AG04450 (cell line): ENCODE results near the gene TM4SF4. TPM values are rescaled to one million over a fixed set of nuclear protein-coding genes. Genes with fewer than 3 reads are reported as not detected.

ENCODE experiments used
- CTCF ChIA-PET: fragments of 300-600, 350-600 bp; formaldehyde crosslinking; extraction: SDS; loops from one replicate; lab custom pipeline; 2022; ENCODE audit warnings: antibody characterized with exemption, inconsistent platforms; lab: Charles Lee
- POLR2A ChIA-PET: fragments of 350-600 bp; formaldehyde crosslinking; extraction: SDS; loops from one replicate; lab custom pipeline; 2021; ENCODE audit warnings: antibody characterized with exemption, inconsistent platforms; lab: Yijun Ruan, JAX
- DNase-seq: peaks from one replicate; pipeline ENCODE4 v3.0.0-alpha.2; 2011; ENCODE audit warnings: low read depth, low spot score
- H3K27ac ChIP-seq: one replicate; pipeline ENCODE4 v1.5.1; 2012; ENCODE audit warnings: low read depth, low read length, control low read depth
- H3K27me3 ChIP-seq: one replicate; pipeline ENCODE4 v1.6.0; 2012; ENCODE audit warnings: low read length; ENCODE audit not compliant: control insufficient read depth, insufficient read depth
- H3K4me3 ChIP-seq: 2 replicates; pipeline ENCODE4 v1.5.1; 2011; ENCODE audit warnings: mild to moderate bottlenecking, low read depth, low read length, control low read depth
- H3K9me3 ChIP-seq: 2 replicates; pipeline ENCODE4 v1.5.1; 2012; ENCODE audit warnings: low read length; ENCODE audit not compliant: control insufficient read depth, insufficient read depth
- polyA plus RNA-seq: library from polyadenylated mRNA; depleted of rRNA; stranded (reverse); fragments of >200 nt; gene quantifications from 2 replicates; pipeline ENCODE4 v1.2.3, GENCODE V29; 2011
- TF ChIP-seq, protein P1 (sequence below): IDR thresholded peaks from 2 replicates; pipeline ENCODE4 v1.5.1; 2011; ENCODE audit warnings: low read depth, low read length, control low read depth, inconsistent platforms

Gene TM4SF4
- polyA plus RNA-seq, 1 experiment = 0.32 TPM

- no peak overlapping the region for H3K4me3 ChIP-seq
- TF ChIP-seq, protein P1, sequence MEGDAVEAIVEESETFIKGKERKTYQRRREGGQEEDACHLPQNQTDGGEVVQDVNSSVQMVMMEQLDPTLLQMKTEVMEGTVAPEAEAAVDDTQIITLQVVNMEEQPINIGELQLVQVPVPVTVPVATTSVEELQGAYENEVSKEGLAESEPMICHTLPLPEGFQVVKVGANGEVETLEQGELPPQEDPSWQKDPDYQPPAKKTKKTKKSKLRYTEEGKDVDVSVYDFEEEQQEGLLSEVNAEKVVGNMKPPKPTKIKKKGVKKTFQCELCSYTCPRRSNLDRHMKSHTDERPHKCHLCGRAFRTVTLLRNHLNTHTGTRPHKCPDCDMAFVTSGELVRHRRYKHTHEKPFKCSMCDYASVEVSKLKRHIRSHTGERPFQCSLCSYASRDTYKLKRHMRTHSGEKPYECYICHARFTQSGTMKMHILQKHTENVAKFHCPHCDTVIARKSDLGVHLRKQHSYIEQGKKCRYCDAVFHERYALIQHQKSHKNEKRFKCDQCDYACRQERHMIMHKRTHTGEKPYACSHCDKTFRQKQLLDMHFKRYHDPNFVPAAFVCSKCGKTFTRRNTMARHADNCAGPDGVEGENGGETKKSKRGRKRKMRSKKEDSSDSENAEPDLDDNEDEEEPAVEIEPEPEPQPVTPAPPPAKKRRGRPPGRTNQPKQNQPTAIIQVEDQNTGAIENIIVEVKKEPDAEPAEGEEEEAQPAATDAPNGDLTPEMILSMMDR = no peak
- CTCF ChIA-PET = interaction anchor here (0.5 to 1.6 kb wide), 5 partner anchors 17 to 311 kb away, joined by 3 to 7 read pairs (median 6); no protein-coding TSS in a partner anchor
- H3K27me3 ChIP-seq = no peaks in the 10 kb centered on the region
- no peaks in the 10 kb centered on the region for H3K9me3 ChIP-seq
- H3K27ac ChIP-seq = no peak overlapping the region
- no peak for DNase-seq
- POLR2A ChIA-PET = interaction anchor here (1.4 kb wide), 1 partner anchor 9 kb away, joined by 3 read pairs; no protein-coding TSS in a partner anchor
Measured at GRCh38 chr3:149496891-149497290, 22.4 kb downstream of the TM4SF4 start.

DNA sequence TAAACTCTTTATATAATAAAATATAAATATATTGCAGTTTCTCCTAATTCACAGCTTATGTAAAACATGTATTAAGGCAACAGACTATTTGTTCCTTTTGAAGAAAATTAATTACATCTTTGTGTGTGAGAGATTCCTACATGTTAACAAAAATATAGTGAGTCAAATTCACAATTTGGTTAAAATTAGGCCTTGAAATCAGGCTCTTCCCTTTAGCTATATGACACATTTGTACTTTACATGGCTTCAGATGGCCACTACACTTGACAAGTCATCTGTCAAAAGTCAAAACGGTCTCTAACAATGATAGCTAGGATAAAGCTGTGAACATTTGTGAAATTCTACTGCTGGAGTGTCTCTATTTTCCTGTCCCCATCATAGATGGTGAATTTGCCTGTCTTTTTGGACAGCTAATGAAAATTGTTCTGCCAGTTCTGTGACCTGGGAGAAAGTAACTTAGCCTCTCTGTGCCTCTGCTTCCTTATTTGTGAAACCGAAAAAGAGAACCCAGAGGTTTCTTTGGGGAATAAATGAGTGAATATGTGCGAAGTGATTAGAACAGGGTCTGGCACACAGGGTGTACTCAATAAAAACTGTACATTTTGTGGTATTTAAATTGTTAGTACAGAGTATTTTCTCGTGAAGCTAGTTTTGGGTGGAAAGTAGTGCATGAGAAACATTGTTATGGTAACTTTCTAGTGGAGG is 23.6 kb downstream of the TM4SF4 start:
- no peak for DNase-seq
- ChIA-PET POLR2A (no interaction called here), CTCF (interaction anchor here (1.3 to 1.6 kb wide), 4 partner anchors 9 to 310 kb away, joined by 3 to 7 read pairs (median 6); no protein-coding TSS in a partner anchor)
- Histone ChIP-seq H3K27me3 (no peaks in the 10 kb centered on the region), H3K9me3 (no peaks in the 10 kb centered on the region), H3K4me3 (no peak overlapping the region), H3K27ac (no peak overlapping the region)
- TF ChIP-seq, protein P1 = no peak

- DNase-seq = peak; percentile 46
- ChIA-PET POLR2A (interaction anchor here (0.8 to 1.4 kb wide), 2 partner anchors 156 to 250 kb away, joined by 3 to 8 read pairs; partner anchors contain the start of gene WWTR1), CTCF (interaction anchor here (0.7 to 2.2 kb wide), 8 partner anchors 11 to 382 kb away, joined by 3 to 14 read pairs (median 5); no protein-coding TSS in a partner anchor)
- no peaks in the 10 kb centered on the region for H3K27me3 ChIP-seq
- TF ChIP-seq, protein P1 = no peak
- H3K4me3 ChIP-seq = no peak overlapping the region
- no peak overlapping the region for H3K27ac ChIP-seq
- H3K9me3 ChIP-seq = no peaks in the 10 kb centered on the region
Measured at GRCh38 chr3:149501524-149501923, 27.0 kb downstream of the TM4SF4 start.

DNA sequence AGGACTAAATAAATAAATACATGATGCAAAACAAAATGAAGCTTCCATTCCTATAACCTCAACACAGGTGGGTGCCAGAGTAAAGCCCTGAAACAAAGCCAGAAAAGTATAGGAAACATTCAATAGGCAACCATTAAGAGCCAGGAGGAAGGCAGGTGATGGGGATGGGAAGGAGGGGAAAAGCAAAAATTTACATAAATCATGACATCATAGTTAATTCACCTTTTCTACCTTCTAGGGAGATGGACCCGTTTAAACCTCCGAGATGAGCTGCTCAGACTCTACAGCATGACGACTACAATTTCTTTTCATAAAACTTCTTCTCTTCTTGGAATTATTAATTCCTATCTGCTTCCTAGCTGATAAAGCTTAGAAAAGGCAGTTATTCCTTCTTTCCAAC is 27.9 kb downstream of the TM4SF4 start:
- TF ChIP-seq, protein P1 = no peak
- ChIA-PET CTCF (interaction anchor here (1.3 to 2.2 kb wide), 5 partner anchors 10 to 306 kb away, joined by 5 to 14 read pairs (median 6); no protein-coding TSS in a partner anchor), POLR2A (interaction anchor here (1.4 kb wide), 1 partner anchor 155 kb away, joined by 8 read pairs; the partner anchor contains the start of gene WWTR1)
- Histone ChIP-seq H3K4me3 (no peak overlapping the region), H3K27ac (no peak overlapping the region), H3K9me3 (no peaks in the 10 kb centered on the region), H3K27me3 (no peaks in the 10 kb centered on the region)
- DNase-seq = no peak

DNA sequence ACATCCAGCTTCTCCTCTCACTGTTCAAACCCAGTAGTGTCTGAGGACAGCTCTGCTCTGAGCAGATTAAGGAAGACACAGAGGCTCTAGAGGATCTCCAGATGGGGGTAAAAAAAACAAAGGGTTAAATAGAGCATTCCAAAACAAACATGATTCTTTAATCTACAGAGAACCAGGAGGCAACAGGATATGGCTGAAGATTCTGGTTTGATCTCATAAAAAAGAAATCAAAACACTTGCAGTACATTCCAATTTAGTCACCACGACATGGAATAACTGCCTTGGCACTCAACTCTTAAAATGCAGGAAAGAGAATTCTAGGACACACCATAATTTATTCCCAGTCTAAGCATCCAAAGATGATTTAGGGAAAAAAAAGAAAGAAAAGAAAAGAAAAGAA is 32.0 kb downstream of the TM4SF4 start:
- TF ChIP-seq, protein P1 = no peak
- no peak overlapping the region for H3K27ac ChIP-seq
- ChIA-PET CTCF (interaction anchor here (0.5 to 1.6 kb wide), 5 partner anchors 11 to 553 kb away, joined by 3 to 8 read pairs (median 4); no protein-coding TSS in a partner anchor), POLR2A (interaction anchor here (1.1 kb wide), 1 partner anchor 10 kb away, joined by 3 read pairs; no protein-coding TSS in a partner anchor)
- no peak overlapping the region for H3K4me3 ChIP-seq
- no peaks in the 10 kb centered on the region for H3K9me3 ChIP-seq
- H3K27me3 ChIP-seq = no peaks in the 10 kb centered on the region
- DNase-seq = no peak
